HL-60 (cell line): ENCODE data around the gene SCYGR4.
A peak's percentile ranks its signal among the peaks of the same experiment; 100 is the strongest.
"Not testable (repeated sequence)": the region's sequence is repeated elsewhere in the genome, so short reads cannot be mapped to it uniquely, and the experiment has no call there.

ENCODE experiments used
- DNase-seq, 2 experiments: peaks; one replicate each; pipeline ENCODE4 v3.0.0-alpha.2; 2010 to 2020; ENCODE audit warnings: low read depth in 1 of 2, low spot score in 1 of 2
- H3K27ac ChIP-seq: fragments of 250-450 bp; sonication (Bioruptor Pico); replicated peaks from 2 replicates; pipeline ENCODE4 v1.5.1; 2020; ENCODE audit warnings: mild to moderate bottlenecking, moderate library complexity
- H3K27me3 ChIP-seq: fragments of 250-450 bp; sonication (Bioruptor Pico); 2 replicates; pipeline ENCODE4 v1.5.1; 2021; ENCODE audit warnings: mild to moderate bottlenecking, moderate library complexity; ENCODE audit not compliant: insufficient read depth, poor library complexity, severe bottlenecking
- H3K4me3 ChIP-seq: replicated peaks from 2 replicates; pipeline ENCODE4 v1.5.1; 2011; ENCODE audit warnings: mild to moderate bottlenecking, control low read depth, low read length; ENCODE audit not compliant: insufficient read depth
- GABPA ChIP-seq: IDR thresholded peaks from 2 replicates; pipeline ENCODE4 v1.6.1; 2012; ENCODE audit warnings: low read depth
- POLR2AphosphoS5 ChIP-seq: IDR thresholded peaks from 2 replicates; pipeline ENCODE4 v1.6.1; 2012; ENCODE audit warnings: low read depth
- SPI1 ChIP-seq: IDR thresholded peaks from 2 replicates; pipeline ENCODE4 v1.6.1; 2012; ENCODE audit warnings: low read depth, mild to moderate bottlenecking, borderline replicate concordance
- TF ChIP-seq, protein P1 (sequence below): IDR thresholded peaks from 2 replicates; pipeline ENCODE4 v1.6.1; 2012; ENCODE audit warnings: low read depth; ENCODE audit not compliant: insufficient replicate concordance
- TF ChIP-seq, protein P2 (sequence below): IDR thresholded peaks from one replicate; pipeline ENCODE4 v1.5.1; 2011; ENCODE audit warnings: low read length, control low read depth, inconsistent platforms; ENCODE audit not compliant: insufficient read depth

Gene SCYGR4

DNA sequence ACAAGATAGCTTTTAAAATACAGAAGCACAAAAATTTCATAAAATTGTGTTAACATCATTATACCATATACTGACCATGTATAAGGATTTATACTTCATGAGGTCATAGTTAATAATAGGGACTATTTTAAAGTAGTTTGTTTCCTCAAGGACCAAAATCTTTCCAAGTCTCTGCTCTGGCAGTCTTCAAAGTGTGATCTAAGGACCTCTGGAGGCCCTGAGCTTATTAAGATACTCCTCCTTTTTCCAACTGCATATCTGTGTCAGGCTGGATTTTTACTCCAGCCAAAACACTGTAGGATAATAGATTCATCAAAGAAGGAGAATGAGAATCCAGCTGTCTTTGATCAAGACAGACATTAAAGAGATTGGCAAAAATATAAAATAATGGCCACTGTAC lies 20.3 kb upstream of the SCYGR4 start:
- DNase-seq = no peak
- TF ChIP-seq, protein P1, sequence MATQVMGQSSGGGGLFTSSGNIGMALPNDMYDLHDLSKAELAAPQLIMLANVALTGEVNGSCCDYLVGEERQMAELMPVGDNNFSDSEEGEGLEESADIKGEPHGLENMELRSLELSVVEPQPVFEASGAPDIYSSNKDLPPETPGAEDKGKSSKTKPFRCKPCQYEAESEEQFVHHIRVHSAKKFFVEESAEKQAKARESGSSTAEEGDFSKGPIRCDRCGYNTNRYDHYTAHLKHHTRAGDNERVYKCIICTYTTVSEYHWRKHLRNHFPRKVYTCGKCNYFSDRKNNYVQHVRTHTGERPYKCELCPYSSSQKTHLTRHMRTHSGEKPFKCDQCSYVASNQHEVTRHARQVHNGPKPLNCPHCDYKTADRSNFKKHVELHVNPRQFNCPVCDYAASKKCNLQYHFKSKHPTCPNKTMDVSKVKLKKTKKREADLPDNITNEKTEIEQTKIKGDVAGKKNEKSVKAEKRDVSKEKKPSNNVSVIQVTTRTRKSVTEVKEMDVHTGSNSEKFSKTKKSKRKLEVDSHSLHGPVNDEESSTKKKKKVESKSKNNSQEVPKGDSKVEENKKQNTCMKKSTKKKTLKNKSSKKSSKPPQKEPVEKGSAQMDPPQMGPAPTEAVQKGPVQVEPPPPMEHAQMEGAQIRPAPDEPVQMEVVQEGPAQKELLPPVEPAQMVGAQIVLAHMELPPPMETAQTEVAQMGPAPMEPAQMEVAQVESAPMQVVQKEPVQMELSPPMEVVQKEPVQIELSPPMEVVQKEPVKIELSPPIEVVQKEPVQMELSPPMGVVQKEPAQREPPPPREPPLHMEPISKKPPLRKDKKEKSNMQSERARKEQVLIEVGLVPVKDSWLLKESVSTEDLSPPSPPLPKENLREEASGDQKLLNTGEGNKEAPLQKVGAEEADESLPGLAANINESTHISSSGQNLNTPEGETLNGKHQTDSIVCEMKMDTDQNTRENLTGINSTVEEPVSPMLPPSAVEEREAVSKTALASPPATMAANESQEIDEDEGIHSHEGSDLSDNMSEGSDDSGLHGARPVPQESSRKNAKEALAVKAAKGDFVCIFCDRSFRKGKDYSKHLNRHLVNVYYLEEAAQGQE = no peak
- no peak for TF ChIP-seq SPI1
- TF ChIP-seq POLR2AphosphoS5 = no peak
- TF ChIP-seq, protein P2, sequence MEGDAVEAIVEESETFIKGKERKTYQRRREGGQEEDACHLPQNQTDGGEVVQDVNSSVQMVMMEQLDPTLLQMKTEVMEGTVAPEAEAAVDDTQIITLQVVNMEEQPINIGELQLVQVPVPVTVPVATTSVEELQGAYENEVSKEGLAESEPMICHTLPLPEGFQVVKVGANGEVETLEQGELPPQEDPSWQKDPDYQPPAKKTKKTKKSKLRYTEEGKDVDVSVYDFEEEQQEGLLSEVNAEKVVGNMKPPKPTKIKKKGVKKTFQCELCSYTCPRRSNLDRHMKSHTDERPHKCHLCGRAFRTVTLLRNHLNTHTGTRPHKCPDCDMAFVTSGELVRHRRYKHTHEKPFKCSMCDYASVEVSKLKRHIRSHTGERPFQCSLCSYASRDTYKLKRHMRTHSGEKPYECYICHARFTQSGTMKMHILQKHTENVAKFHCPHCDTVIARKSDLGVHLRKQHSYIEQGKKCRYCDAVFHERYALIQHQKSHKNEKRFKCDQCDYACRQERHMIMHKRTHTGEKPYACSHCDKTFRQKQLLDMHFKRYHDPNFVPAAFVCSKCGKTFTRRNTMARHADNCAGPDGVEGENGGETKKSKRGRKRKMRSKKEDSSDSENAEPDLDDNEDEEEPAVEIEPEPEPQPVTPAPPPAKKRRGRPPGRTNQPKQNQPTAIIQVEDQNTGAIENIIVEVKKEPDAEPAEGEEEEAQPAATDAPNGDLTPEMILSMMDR = no peak
- peaks cover 2% of the 10 kb centered on the region for H3K27me3 ChIP-seq

DNA sequence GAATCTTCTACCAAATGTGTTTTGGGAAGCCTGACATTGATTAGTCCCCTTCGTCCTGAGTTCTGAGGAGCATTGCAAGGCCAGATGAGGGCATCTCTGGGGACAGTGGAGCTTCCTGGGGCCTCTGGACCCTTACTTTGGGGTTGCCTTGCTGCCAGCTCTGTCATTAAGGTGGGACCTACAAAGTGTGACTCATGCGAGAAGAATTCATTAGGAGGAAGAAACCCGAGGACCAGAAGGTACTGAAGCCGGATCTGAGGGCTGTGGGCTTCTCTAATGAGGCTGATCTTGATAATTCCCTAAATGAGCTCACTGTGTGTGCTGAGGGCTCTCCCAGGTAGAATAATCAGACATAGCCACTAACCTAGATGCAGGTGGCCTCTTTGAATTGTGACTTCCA lies 19.3 kb upstream of the SCYGR4 start:
- Histone ChIP-seq H3K27me3 (peaks cover 2% of the 10 kb centered on the region), H3K4me3 (no peak overlapping the region), H3K27ac (no peak overlapping the region)
- TF ChIP-seq SPI1 (no peak), POLR2AphosphoS5 (no peak), GABPA (no peak)
- TF ChIP-seq, protein P1 = no peak
- TF ChIP-seq, protein P2 = no peak
- no peak for DNase-seq

More for the DNA sequence above, 20.3 kb upstream of the SCYGR4 start:
- no peak overlapping the region for H3K27ac ChIP-seq
- no peak overlapping the region for H3K4me3 ChIP-seq

DNA sequence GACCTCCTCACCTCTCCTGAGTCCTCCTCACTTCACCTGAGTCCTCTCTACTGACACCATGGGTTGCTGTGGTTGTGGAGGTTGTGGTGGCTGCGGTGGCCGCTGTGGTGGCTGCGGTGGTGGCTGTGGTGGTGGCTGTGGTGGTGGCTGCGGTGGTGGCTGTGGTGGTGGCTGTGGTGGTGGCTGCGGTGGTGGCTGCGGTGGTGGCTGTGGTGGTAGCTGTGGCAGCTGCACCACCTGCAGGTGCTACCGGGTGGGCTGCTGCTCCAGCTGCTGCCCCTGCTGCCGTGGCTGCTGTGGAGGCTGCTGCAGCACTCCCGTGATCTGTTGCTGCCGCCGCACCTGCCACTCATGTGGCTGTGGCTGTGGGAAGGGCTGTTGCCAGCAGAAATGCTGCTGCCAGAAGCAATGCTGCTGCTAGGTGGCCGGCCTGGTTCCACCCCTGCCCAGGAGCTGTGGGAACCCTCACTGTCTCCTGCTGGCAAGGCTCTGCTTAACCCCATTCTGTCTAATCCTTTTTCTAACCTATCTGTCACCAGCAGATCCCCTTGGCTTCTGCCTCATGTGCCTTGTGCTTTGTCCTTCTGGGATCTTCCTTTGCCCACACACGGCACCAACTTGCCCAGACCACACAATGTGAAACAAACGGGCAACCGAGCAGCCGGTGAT lies 18.3 kb upstream of the SCYGR4 start, which contains the start of gene SCYGR2:
SCYGR2 (plus strand) TSS at position 59 of the 669 bp plus-strand sequence; CDS start at position 59, 0 bp downstream.
- not testable (repeated sequence) for H3K27ac ChIP-seq, H3K27me3 ChIP-seq, DNase-seq, H3K4me3 ChIP-seq
- TF ChIP-seq POLR2AphosphoS5 = 0 out of 2 replicates have a peak, but pooled peaks have one; percentile 20

DNA sequence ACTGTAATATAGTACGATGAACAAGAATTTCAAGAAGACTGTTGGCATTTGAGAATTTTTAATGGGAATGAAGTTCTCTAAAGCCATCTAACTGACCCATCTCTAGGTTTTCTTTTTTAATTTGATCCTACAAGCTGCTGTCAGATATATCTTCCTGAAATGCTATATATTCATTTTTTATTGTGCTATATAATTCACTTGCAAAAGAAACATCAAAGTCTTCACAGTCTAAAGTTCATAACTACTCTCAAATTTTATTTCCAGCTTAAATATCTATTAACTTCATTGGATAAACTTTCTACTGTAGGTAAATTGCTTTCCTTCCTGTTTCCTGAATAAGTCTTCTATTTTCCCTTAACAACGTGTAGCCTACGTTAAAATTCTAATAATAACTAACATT lies 14.9 kb upstream of the SCYGR4 start:
- no peak for DNase-seq
- H3K27ac ChIP-seq = no peak overlapping the region
- H3K4me3 ChIP-seq = no peak overlapping the region
- TF ChIP-seq POLR2AphosphoS5 = no peak
- H3K27me3 ChIP-seq = peaks cover 2% of the 10 kb centered on the region

DNA sequence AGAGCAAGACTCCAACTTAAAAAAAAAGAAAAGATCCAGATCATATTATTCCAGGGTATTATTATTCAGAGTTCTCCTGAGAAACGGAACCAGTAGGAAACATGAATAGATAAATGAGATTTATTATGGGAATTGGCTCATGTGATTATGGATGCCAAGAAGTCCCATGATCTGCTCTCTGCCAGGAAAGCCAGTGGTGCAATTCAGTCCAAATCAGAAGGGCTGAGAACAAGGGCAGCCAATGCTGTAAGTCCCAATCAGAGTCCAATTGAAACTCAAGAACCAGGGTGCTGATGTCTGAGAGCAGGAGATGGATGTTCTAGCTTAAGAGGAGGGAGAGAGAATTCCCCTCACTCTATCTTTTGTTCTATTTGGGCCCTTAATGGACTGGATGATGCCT lies 10.8 kb upstream of the SCYGR4 start:
- no peak for DNase-seq
- TF ChIP-seq SPI1 (no peak), GABPA (no peak), POLR2AphosphoS5 (no peak)
- TF ChIP-seq, protein P2 = no peak
- TF ChIP-seq, protein P1 = no peak
- Histone ChIP-seq H3K27ac (no peak overlapping the region), H3K4me3 (no peak overlapping the region), H3K27me3 (peaks cover 7% of the 10 kb centered on the region)
